G401 (cell line): ENCODE data around the gene RFNG. TPM values are rescaled to one million over a fixed set of nuclear protein-coding genes. Genes with fewer than 3 reads are reported as not detected.
"Not testable (repeated sequence)": the region's sequence is repeated elsewhere in the genome, so short reads cannot be mapped to it uniquely, and the experiment has no call there.

Experiments
- DNase-seq: peaks from one replicate; pipeline ENCODE4 v3.0.0-alpha.2; 2015; ENCODE audit warnings: low spot score
- in situ Hi-C: cut with HindIII; loops from 2 replicates; pipeline ENCODE4 v1.10.0; 2016; ENCODE audit warnings: low sequenced_read_pairs, mixed read lengths
- total RNA-seq: library from RNA; depleted of rRNA; stranded (reverse); fragments of >200 nt; shearing (Covaris generic); gene quantifications from 2 replicates; pipeline ENCODE4 v1.2.3, GENCODE V29; 2014

The RFNG gene
- total RNA-seq, 1 experiment from 2014 or later, result 41.5 TPM

DNA sequence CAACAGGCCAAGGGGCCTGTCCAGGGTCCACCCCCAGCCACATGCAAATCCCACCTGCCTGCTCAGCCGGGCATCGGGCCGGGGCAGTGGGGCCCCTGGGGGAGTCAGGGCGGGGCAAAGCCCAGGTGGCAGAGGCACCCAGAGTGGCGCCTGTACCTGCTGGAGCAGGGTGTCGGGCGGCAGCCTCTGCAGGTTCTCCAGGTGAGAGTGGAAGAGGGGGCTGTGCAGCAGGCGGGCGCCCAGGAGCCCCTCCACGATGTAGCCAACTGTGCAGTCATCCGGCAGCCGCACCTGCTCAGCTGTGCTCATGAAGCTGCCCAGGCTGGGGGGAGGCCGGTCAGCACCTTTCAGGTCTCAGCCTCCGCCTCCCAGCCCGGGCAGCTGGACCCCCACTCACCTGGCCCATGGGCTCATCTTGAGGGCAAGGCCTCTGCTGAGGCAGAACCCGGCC is 2.1 kb downstream of the RFNG start:
- in situ Hi-C loops, result no loop called here
- DNase-seq, result no peak

DNA sequence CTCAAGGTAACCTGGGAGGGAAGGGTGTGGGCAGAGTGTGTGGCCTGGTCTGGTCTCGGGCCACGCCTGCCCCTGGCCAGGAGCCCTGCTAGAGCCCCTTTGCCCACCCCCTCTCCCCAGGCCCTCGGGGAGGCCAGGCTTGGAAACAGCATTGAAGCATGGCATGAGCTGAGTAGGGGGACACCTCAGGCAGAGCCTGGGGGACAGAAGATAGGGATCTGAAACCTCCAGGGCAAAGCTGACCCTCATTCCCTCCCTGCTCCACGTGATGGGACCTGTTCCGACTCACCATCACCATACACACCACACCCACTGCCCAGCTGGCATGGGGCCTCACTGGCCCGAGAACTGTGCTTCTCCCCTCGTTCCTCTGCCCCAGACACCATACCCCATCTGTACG is 2.5 kb downstream of the RFNG start:
- DNase-seq, result no peak
- in situ Hi-C loops, result no loop called here

DNA sequence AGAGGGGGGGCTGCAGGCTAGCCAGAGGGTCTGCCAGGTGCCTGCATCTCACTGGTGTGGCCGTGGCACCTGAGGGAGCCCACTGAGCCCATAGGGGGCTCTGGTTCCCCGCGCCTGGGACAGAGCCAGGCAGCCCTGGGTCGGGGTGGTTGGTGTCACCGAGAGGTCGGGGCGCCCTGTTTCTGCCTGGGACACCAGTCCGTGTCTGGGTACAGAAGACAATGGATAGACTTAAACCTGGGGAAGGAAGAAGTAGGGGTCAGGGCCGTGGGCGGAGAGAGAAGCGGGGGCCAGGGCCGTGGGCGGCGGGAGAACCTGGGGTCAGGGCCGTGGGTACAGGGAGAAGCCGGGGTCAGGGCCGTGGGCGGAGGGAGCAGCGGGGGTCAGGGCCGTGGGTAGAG is 3.0 kb downstream of the RFNG start:
- in situ Hi-C loops, result no loop called here

DNA sequence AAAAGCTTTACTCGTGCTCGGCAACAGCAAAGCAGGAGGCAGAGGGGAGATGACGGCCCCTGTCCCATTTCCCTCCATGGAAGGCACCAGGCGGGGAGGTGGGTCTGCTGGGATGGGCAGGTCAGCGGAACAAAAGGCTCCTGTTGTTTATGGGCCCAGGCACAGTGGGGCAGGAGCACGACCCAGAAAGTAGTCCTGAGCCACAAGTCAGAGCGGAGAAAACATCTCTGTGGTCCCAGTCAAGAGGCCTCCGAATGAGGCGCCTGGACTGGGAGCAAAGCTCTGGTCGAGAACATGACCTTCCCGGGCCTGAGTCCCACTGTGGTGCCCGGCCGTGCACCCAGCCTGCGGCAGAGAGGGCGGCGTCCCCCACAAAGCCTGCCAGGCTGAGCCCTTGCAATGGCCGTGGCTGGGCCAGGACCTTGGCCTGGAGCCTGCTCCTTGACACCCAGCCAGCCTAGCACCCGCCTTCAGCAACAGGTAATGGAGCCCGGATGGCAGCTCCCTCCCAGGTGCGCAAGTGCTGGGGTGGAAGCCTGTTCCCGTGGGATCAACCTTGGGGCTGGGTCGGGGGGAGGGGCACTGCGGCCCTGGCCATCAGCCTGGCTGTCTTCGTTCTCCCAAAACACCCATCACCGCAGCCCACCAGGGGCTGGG is 3.6 kb downstream of the RFNG start:
- in situ Hi-C loops, result no loop called here

More for the DNA sequence above, 3.0 kb downstream of the RFNG start:
- DNase-seq, result no peak

DNA sequence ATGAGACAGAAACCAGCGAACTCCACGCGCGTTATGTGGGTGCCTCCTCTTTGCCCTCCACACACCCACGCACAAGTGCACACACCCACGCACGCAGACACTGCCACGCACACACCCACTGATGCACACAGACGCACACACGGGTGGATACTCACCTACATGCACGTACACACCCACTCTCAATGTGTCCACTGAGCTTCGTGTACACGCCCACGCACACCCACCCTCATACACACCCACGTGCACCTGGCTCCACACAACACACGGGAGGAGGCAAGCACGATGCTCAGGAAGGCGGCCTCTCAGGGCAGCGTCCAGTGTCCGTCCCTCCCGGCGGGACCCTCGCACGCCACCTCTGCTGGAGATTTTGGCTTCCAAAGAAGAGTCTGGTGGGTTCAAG is 4.2 kb downstream of the RFNG start:
- in situ Hi-C loops, result no loop called here
- DNase-seq, result no peak

More for the DNA sequence above, 3.6 kb downstream of the RFNG start:
- no peak for DNase-seq

DNA sequence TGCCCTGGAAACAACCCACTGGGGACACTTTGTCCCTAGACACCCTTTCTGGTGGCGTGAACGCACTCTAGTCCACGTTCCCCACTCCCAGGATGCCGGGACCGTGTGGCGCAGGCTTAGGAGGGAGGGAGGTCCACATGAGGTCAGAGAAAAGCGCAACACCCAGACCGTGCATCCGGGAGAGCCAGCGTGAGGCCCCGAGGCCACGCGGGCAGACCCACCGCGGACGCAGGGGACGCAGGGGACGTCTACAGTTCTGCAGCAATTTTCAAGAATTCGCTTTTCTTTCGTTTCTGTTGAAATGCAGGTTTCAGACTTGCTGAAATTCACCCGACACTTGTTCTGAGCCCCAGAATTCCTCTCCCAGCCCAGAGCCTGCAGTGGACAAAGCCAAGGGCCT is 4.7 kb downstream of the RFNG start:
- in situ Hi-C loops, result no loop called here
- no peak for DNase-seq

DNA sequence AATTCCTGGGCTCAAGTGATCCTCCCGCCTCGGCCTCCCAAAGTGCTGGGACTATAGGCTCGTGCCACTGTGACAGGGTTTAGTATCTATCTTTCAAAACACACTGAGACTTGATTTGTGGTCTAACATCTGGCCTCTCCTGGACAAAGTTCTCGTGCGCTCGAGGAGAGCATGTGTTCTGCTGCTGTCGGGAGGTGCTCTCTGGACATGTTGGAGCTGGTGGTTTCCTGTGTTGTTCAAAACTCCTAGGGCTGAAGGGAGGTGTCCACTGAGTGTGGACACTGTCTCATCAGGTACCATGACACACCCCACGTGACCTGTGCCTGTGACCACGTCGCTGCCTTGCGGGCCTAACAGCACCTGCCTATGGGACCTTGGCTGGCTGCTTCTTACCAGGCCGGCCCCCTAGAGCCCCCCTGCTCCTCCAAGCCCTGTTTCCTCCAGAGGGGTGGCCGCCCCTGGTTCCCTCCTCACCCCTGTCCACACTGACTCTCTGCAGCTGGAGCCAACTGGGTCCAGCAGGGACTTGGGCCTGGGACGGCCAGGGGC is 5.6 kb downstream of the RFNG start:
- DNase-seq, result no peak
- in situ Hi-C loops, result no loop called here

DNA sequence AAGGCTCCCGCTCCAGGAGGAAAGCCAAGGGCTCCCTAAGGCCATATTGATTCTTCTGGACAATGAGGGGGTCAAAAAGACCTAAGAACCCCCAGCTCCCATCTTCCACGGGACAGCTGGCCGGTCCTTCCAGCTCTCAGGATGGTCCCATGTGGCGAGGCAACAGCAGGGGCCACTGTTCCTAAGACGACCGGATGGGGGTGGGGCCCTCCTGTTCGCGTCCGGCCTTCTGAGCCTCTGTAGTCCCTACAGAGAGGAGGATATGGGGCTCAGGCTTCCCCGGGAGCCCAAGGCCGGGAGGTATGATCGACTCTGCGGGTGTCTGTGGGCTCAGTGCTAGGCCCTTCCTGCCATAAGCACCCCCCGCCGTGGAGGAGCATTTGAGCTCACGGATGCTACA is 8.1 kb downstream of the RFNG start:
- no peak for DNase-seq
- in situ Hi-C loops, result no loop called here

DNA sequence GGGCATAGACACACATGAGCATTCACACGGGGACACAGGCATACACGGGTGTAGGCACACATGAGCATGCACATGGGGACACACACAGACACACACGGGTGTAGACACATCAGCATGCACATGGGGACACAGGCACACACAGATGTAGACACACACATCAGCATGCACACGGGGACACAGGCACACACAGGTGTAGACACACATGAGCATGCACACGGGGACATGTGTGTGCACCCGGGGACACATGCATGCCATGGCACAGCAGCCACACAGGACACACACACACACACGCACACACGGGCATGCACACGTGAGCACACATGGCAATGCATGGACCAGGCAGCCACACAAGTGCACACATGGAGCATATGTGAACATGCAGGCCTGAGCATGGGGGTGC is 9.0 kb downstream of the RFNG start:
- in situ Hi-C loops, result no loop called here

DNA sequence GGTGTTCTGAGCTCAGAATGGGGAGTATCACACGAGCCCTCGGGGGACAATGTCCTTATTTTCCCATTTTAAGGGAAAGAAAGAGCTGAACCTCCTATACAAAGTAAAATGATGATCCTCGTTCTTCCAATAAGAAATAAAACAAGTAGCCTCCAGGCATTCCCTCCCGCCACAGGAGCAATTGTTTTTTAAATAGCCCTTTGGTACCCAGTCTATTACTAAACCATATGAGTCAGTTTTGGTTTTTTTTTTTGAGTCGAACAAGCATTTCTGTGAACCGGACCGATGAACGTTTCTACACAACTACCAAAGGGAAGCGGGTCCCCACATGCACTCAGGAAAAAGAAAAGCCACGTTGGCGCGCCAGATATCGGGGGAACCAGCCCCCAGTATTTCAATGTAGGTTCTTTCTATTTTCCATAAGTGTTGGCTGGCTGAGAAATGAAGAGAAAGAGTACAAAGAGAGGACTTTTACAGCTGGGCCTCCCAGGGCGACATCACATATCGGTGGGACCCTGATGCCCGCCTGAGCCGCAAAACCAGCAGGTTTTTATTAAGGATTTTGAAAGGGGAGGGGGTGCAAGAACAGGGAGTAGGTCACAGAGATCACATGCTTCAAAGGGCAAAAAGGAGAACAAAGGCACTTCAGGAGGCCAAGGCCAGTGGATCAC is 10.3 kb downstream of the RFNG start:
- in situ Hi-C loops, result no loop called here
- DNase-seq, result no peak

More for the DNA sequence above, 9.0 kb downstream of the RFNG start:
- DNase-seq, result no peak

DNA sequence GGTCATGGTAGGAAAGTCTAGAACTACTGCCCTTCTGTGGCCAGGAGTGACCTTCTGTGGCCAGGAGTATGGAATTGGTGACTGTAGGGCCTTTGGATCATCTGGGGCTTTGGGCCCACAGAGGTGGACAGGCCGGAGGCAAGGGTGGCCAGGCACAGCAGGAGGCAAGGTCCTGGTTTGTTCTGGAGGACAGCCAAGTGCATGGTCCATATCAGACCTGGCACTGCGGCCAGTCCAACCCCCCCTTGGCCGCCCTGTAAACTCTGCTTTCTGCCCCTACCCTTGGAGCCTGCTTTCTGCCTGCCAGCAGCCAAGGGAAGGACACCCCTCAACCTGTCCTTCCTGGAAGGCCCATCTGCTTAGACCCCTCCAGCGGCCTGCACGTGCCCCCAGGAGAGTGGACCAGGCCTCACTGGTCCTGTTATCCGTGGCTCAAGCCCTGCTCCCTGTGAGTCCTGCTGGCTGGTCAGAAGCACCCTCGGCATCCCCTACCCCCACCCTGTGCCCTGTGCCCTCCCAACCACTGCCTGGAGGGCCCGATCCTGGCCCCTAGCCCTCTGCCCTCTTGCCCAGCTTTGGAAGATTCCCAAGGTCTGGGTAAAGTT is 11.8 kb downstream of the RFNG start:
- in situ Hi-C loops, result no loop called here
- no peak for DNase-seq

DNA sequence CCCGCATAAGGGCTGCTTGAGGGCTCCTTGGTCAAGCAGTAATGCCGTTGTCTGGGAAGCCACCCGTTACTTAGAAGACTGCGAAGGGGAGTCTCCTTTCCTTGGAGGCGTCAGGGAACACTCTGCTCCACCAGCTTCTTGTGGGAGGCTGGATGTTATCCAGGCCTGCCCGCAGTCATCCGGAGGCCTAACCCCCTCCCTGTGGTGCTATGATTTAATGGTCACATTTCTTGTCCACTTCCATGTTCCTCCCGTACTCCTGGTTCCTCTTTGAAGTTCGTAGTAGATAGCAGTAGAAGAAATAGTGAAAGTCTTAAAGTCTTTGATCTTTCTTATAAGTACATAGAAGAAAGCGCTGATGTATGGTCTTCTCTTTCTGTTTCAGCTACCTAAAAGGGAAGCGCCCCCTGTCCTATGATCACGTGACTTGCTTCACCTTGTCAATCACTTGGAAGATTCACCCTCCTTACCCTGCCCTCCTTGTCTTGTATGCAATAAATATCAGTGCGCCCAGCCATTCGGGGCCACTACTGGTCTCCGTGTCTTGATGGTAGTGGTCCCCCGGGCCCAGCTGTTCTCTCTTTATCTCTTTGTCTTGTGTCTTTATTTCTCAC is 12.7 kb downstream of the RFNG start:
- in situ Hi-C loops, DNase-seq: not testable (repeated sequence)

DNA sequence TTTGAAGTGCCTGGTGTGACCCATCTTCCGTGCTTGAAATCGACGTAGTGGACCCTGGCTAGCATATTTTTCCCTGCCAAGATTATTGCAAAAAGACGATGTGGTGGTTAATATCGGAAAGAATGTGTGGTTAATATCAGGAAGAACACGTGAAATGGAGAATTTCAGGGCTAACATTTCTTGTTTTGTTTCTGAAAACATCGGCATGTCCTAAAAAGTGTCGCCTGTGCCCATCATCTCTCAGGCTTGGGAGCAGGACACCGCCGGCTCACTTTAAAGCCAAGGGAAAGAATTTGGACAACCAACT is 13.8 kb downstream of the RFNG start:
- in situ Hi-C loops, result no loop called here
- no peak for DNase-seq

DNA sequence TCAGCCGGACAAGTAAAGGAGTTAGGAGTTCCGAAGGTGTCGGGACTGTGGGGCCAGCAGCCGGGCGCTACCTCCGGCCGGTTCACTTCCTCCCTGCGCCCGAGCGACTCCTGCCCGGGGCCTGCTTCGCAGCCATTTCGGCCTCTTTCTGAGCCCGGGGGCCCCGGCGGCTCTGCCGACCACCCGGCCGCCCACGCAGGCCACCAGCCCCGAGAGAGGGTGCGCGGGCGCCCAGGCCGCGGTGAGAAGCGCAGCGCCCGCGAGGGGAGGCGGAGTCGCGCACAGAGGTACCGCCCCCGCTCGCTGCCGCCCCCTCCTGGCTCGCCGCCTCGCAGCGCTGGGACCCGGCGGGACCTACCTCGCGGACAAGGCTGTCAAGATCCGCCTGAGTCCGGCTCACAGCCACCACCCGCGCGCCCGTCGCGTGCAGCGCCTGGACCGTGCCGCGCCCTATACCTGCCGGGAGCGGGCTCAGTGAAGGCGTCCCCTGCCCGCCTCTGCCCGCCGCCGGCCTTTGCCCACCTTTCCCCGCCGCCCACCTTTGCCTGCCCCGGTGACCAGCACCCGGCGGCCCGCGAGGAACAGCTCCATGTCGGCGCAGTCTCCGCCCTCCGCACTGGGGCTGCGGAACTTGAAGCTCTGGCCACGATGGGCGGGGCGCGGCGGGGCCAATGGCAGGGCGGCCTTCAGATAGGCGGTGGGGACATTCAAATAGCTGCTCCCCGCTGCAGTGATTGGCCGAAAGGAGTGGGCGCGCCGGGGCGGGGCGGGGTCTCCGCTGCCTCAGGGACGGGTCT is 14.3 kb downstream of the RFNG start, which contains the start of gene DCXR:
Gene DCXR, minus strand, starts transcription at position 606 of the 797 bp plus-strand sequence. Its CDS starts 15 bp downstream, at position 591.
- in situ Hi-C loops, result no loop called here
- peak; percentile 98 for DNase-seq

DNA sequence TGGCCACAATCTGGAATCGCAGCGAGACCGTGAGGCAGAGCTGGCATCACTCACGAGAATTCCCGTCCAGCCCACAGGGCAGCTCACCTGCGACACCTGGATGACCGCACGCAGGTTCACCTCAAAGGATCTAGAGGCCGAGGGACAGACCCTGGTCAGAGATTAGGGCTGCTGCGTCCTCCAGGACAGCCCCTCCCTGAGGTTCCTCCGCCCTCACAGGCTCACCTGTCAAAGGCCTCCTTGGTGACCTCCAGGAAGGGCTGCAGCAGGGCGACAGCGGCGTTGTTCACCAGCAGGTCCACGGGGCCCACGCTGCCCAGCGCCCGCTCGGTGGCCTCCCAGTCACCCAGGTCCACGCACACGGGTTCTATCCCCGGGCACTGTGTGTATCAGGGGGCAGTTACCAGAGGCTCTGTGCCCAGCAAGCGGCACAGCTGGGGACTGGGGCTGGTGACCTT is 14.9 kb downstream of the RFNG start:
- DNase-seq, result no peak
- in situ Hi-C loops, result no loop called here

DNA sequence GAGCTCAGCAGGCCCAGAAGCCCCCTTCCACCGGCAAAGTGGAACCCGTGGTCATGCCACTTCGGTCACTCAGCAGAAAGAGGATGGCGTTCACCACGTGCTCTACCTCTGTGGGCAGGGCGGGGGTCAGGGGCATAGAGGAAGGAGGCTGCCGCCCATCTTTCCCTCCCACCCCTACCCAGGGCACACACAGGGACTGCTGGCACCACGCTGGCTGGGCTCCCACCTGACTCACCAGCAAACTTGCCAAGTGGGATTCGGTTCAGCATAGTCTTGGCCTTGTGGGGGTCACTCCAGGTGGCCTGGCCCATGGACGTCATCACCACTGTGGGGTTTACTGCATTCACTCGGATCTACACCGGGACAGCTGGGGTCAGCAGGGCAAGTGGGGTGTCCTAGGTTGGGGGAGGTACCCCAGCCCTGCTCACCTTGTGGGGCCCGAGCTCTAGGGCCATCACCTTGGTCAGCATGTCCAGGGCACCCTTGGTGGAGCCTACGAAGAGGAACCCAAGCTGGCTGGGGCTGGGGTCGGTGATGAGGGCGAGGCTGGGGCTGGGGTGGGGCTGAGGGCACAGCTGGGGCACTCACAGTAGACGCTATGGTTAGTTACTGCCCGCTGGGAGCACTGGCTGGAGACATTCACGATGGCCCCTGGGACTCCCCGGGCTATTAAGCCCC is 15.5 kb downstream of the RFNG start:
- in situ Hi-C loops, result no loop called here

DNA sequence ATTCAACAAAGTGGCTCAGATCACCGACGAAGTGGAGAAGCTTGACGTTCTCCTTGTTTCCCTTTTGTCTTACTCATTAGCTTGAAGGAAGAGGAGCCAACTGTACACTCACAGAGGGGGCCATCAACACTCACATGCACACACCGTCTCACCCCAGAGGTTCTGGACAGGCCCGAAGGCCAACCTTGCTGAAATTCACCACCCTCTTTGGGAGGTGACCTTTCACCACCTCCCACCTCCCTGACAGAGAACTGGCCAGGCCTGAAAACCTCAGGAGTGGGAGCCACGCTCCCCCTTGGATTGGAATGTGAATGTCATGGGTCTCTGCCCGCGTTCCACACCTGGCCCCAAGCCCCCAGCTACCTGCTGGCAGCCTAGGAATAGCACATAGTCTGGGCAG is 16.1 kb downstream of the RFNG start:
- in situ Hi-C loops, result no loop called here
- no peak for DNase-seq

More for the DNA sequence above, 15.5 kb downstream of the RFNG start:
- no peak for DNase-seq

DNA sequence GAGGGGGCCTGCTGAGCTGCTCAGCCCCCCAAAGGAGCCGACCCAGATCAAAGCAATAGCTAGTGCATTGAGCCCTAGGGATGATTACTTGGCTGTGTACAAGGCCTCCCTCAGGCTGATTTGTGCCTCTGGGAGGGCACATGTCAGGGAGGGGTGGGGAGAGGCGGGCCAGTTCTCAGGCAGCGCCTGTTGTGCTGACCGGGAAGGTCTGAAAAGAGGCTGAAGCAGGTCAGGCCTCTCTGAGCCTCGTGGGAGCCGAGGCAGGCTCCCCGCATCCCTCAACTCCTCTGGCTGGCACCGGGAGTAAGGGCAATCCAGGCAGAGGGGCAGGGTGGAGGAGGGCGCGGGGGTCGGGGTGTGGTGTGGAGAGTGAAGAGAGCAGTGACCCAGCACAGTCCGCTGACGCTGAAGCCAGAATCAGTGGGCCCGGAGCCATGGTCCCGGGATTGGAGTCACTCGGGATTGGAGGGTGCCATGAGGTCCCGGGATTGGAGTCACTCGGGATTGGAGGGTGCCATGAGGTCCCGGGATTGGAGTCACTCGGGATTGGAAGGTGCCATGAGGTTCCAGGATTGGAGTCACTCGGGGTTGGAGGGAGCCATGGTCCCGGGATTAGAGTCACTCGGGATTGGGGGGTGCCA is 17.1 kb downstream of the RFNG start:
- in situ Hi-C loops, result no loop called here
- no peak for DNase-seq
